Measurements from ENCODE around the gene MFSD6. TPM values are rescaled to one million over a fixed set of nuclear protein-coding genes. Genes with fewer than 3 reads are reported as not detected.

MFSD6 gene
- total RNA-seq, 1 donor from 2014 or later: 37.4 TPM

DNA sequence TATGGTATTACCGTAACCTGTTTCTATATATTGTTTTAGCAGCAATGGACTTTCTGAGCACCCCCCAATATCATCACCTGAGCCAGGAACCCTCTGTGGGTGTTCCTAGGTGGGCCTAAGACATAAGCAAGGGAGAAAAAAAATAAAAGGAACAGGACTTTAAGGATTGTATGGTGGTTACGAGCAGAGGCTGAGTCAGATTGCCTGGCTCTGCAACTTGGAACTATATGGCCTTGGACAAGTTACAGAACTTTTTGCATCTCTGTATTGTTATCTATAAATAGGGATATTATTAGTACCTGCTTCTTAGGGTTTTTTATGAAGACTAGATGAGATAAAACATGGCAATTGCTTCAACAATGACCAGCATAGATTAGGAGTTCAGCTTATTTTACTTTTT lies 34.9 kb downstream of the MFSD6 start:
- DNase-seq (ENCODE audit: low read depth) (no peak), FAIRE-seq (no peak)
- TF ChIP-seq, protein P1, sequence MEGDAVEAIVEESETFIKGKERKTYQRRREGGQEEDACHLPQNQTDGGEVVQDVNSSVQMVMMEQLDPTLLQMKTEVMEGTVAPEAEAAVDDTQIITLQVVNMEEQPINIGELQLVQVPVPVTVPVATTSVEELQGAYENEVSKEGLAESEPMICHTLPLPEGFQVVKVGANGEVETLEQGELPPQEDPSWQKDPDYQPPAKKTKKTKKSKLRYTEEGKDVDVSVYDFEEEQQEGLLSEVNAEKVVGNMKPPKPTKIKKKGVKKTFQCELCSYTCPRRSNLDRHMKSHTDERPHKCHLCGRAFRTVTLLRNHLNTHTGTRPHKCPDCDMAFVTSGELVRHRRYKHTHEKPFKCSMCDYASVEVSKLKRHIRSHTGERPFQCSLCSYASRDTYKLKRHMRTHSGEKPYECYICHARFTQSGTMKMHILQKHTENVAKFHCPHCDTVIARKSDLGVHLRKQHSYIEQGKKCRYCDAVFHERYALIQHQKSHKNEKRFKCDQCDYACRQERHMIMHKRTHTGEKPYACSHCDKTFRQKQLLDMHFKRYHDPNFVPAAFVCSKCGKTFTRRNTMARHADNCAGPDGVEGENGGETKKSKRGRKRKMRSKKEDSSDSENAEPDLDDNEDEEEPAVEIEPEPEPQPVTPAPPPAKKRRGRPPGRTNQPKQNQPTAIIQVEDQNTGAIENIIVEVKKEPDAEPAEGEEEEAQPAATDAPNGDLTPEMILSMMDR (IDR thresholded peaks at IDR 0.05; ENCODE audit: insufficient read depth, low read length, severe bottlenecking): no peak
- Histone ChIP-seq H3K27me3 (ENCODE audit: control insufficient read depth, insufficient read depth, low read length) (no peaks in the 10 kb centered on the region), H3K4me3 (ENCODE audit: low read depth, low read length) (no peak overlapping the region), H3K36me3 (ENCODE audit: control insufficient read depth, insufficient read depth, low read length) (no peaks in the 10 kb centered on the region)

DNA sequence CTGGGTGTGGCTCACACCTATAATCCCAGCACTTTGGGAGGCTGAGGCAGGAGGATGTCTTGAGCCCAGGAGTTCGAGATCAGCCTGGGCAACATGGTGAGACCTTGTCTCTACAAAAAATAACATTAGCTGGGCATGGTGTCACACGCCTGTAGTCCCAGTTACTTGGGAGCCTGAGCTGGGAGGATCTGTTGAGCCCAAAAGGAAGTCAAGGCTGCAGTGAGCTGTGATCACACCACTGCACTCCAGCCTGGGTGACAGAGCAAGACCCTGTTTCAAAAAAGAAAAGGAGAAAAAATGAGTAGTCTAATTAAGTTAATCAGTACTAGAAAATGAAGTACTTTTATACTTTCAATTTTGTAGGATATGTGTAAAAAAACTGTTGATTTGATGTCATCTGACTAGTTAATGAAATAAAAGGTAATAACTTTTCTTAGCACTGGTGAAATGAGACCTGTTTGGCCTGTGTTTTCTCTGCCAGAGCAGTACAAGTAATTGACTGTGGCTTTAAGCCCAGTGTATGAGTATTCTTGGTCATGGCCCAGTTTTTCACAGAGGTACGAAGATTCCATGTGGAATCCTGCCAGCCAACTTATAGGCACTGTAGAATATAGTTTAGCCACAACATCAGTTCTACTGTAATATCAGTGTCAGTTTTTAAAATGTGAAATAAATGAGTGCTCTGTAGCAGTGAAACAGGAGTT lies 35.8 kb downstream of the MFSD6 start:
- Histone ChIP-seq H3K4me3 (ENCODE audit: low read depth, low read length) (no peak overlapping the region), H3K36me3 (ENCODE audit: control insufficient read depth, insufficient read depth, low read length) (no peaks in the 10 kb centered on the region), H3K27me3 (ENCODE audit: control insufficient read depth, insufficient read depth, low read length) (no peaks in the 10 kb centered on the region)
- TF ChIP-seq, protein P1 (IDR thresholded peaks at IDR 0.05; ENCODE audit: insufficient read depth, low read length, severe bottlenecking): no peak
- no peak for DNase-seq (ENCODE audit: low read depth)
- no peak for FAIRE-seq

DNA sequence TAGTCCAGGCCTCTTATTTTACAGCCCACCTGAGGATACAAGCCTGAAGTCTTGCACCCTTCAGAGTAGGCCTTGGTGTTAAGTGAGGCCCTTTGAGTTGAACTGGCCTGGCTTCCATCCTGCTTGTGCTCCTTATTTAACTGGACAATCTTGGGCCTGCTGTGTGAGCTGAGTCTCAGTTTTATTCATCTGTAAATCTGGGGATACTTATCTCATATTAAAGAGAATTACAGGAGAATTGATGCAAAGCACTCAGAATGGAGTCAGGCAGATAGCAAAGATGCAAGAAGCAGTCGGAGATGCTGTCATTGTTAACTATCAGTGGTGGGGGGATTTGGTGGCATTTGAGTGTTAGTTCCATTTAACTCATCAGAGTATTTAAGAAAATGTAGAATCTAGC lies 36.8 kb downstream of the MFSD6 start:
- no peaks in the 10 kb centered on the region for H3K27me3 ChIP-seq (ENCODE audit: control insufficient read depth, insufficient read depth, low read length)
- TF ChIP-seq, protein P1 (IDR thresholded peaks at IDR 0.05; ENCODE audit: insufficient read depth, low read length, severe bottlenecking): no peak
- H3K36me3 ChIP-seq (ENCODE audit: control insufficient read depth, insufficient read depth, low read length): no peaks in the 10 kb centered on the region
- FAIRE-seq (no peak), DNase-seq (ENCODE audit: low read depth) (no peak)
- H3K4me3 ChIP-seq (ENCODE audit: low read depth, low read length): no peak overlapping the region

DNA sequence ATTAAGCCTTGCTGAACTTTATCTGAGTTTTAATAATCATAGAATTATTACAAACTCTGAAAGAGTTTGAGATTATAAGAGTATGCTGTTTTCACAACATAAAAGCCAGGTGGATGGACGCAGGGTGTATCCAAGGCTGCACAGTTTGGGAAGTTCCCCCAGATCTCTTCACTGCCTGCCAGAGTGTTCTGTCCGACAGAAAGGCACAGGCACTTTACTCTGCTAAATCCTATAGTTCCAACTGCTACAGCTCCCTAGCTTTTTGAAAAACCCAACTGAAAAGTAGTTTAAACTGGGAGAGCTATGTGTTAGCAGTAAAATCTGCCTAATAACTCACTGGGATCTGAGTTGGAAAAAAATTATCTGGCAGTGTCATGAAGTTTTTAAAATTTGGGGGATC lies 38.0 kb downstream of the MFSD6 start:
- Histone ChIP-seq H3K4me3 (ENCODE audit: low read depth, low read length) (no peak overlapping the region), H3K27me3 (ENCODE audit: control insufficient read depth, insufficient read depth, low read length) (no peaks in the 10 kb centered on the region), H3K36me3 (ENCODE audit: control insufficient read depth, insufficient read depth, low read length) (no peaks in the 10 kb centered on the region)
- FAIRE-seq (no peak), DNase-seq (ENCODE audit: low read depth) (no peak)
- TF ChIP-seq, protein P1 (IDR thresholded peaks at IDR 0.05; ENCODE audit: insufficient read depth, low read length, severe bottlenecking): no peak

DNA sequence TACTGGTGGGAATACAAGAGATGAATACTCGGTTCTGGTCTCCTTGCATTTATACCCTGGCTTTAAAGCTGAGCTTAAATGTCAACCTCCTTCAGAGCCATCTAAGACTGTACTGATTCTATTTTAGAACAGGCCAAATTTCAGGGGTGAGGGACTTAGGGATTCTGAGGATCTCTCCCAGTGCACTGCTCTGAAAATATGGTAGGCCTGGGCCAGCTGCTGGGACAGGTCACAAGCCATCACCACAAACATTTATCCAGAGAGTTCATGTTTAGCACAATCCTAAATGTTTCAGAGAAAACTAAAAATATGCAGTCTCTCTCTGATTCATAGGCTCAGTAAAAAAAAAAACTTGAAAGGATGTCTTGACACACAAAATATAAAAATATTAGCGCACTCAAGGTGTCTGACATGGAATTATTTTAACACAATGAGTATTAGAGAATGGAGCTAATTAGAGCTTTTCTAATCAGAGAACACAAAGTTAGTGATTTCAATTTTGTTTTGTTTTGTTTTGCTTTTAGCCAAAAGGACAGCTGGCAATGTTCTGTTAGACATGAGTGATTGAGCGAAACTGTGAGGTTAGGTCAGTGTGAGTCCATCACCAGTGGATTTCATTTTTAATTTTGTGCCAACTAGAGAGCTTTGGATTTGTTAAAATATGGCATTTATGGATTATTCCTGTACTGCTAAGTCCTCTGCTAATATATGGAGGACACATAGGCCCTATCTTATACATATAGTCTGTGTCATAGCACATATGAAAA lies 38.8 kb downstream of the MFSD6 start:
- no peak overlapping the region for H3K4me3 ChIP-seq (ENCODE audit: low read depth, low read length)
- TF ChIP-seq, protein P1 (IDR thresholded peaks at IDR 0.05; ENCODE audit: insufficient read depth, low read length, severe bottlenecking): no peak
- FAIRE-seq (no peak), DNase-seq (ENCODE audit: low read depth) (no peak)
- H3K27me3 ChIP-seq (ENCODE audit: control insufficient read depth, insufficient read depth, low read length): no peaks in the 10 kb centered on the region
- no peaks in the 10 kb centered on the region for H3K36me3 ChIP-seq (ENCODE audit: control insufficient read depth, insufficient read depth, low read length)
